GM19372 (cell line): ENCODE results near the gene SCAMP5.

ENCODE experiments used
- ATAC-seq: cut with Tn5 transposase; IDR thresholded peaks from one replicate; pipeline ENCODE4 v1.9.1; 2021; ENCODE audit warnings: mild to moderate bottlenecking, low read depth, moderate library complexity; ENCODE audit not compliant: unreplicated experiment

The SCAMP5 gene

GRCh38 chr15:74976159-74976558 lies 19.2 kb upstream of the SCAMP5 start:
- ATAC-seq: no peak

- no peak for ATAC-seq
Measured at GRCh38 chr15:74977599-74977998, 17.8 kb upstream of the SCAMP5 start.

- no peak for ATAC-seq
Measured at GRCh38 chr15:74978077-74978476, 17.3 kb upstream of the SCAMP5 start.

GRCh38 chr15:74978503-74978902 lies 16.9 kb upstream of the SCAMP5 start:
- no peak for ATAC-seq

- no peak for ATAC-seq
Measured at GRCh38 chr15:74982183-74982582, 13.2 kb upstream of the SCAMP5 start.

GRCh38 chr15:74983725-74984231 lies 11.6 kb upstream of the SCAMP5 start:
- no peak for ATAC-seq

- ATAC-seq: no peak
Measured at GRCh38 chr15:74988007-74988800, 7.2 kb upstream of the SCAMP5 start.

GRCh38 chr15:74989527-74989926 lies 5.8 kb upstream of the SCAMP5 start:
- no peak for ATAC-seq

- ATAC-seq: no peak
Measured at GRCh38 chr15:74992619-74993018, 2.7 kb upstream of the SCAMP5 start.

- ATAC-seq: no peak
Measured at GRCh38 chr15:74994236-74994635, 1.1 kb upstream of the SCAMP5 start.

GRCh38 chr15:74994685-74995084 lies 678 bp upstream of the SCAMP5 start:
- ATAC-seq: no peak

- no peak for ATAC-seq
Measured at GRCh38 chr15:74995779-74996765, 709 bp downstream of the SCAMP5 start.

GRCh38 chr15:74997141-74997540 lies 1.8 kb downstream of the SCAMP5 start:
- no peak for ATAC-seq

GRCh38 chr15:74997543-74997942 lies 2.2 kb downstream of the SCAMP5 start:
- ATAC-seq: no peak

GRCh38 chr15:75001310-75001709 lies 5.9 kb downstream of the SCAMP5 start:
- no peak for ATAC-seq

GRCh38 chr15:75002398-75002797 lies 7.0 kb downstream of the SCAMP5 start:
- ATAC-seq: no peak

- ATAC-seq: no peak
Measured at GRCh38 chr15:75007216-75007615, 11.9 kb downstream of the SCAMP5 start.

- ATAC-seq: no peak
Measured at GRCh38 chr15:75008221-75008625, 12.9 kb downstream of the SCAMP5 start.

- peak; percentile 82 for ATAC-seq
Measured at GRCh38 chr15:75008629-75009326, 13.4 kb downstream of the SCAMP5 start.

- ATAC-seq: no peak
Measured at GRCh38 chr15:75016431-75016830, 21.1 kb downstream of the SCAMP5 start.

GRCh38 chr15:75019916-75020315 lies 24.6 kb downstream of the SCAMP5 start:
- no peak for ATAC-seq
